Panc1 (cell line): Measurements from ENCODE around the gene ASAP2. TPM values are rescaled to one million over a fixed set of nuclear protein-coding genes. Genes with fewer than 3 reads are reported as not detected.

Source experiments
- ATAC-seq: fragments of 200-7000 bp; cut with Tn5 transposase; 2 replicates; pipeline ENCODE4 v1.9.1; 2020; ENCODE audit warnings: mild to moderate bottlenecking, moderate library complexity
- BruUV-seq: library from RNA; stranded (reverse); fragments of 400-500 nt; replicated peaks from 2 replicates; lab custom pipeline; 2021; lab: Mats Ljungman, UMichigan
- CTCF ChIA-PET: fragments of 300-600 bp; sonication (Branson Sonifier 250); formaldehyde crosslinking; loops from one replicate; lab custom pipeline; 2022; ENCODE audit warnings: antibody characterized with exemption; lab: Charles Lee
- POLR2A ChIA-PET: fragments of 300-600 bp; sonication (Branson Sonifier 250); formaldehyde crosslinking; loops from one replicate; lab custom pipeline; 2022; ENCODE audit warnings: antibody characterized with exemption; lab: Charles Lee
- DNase-seq: peaks from one replicate; pipeline ENCODE4 v3.0.0-alpha.2; 2010; ENCODE audit warnings: low read depth, low spot score
- H3K27ac ChIP-seq: 2 replicates; pipeline ENCODE4 v1.5.1; 2011; ENCODE audit warnings: mild to moderate bottlenecking, low read length, inconsistent platforms
- H3K27me3 ChIP-seq: fragments of 200-500 bp; sonication (Bioruptor generic); 2 replicates; pipeline ENCODE4 v1.6.0; 2014; ENCODE audit warnings: low read length, inconsistent platforms; ENCODE audit not compliant: control insufficient read depth, insufficient read depth
- H3K36me3 ChIP-seq: fragments of 200-500 bp; sonication (Bioruptor generic); 2 replicates; pipeline ENCODE4 v1.5.1; 2014; ENCODE audit warnings: inconsistent platforms, mild to moderate bottlenecking, low read length, moderate library complexity; ENCODE audit not compliant: control insufficient read depth, insufficient read depth
- H3K4me1 ChIP-seq: 2 replicates; pipeline ENCODE4 v1.5.1; 2011; ENCODE audit warnings: inconsistent platforms, mild to moderate bottlenecking, low read length, moderate library complexity; ENCODE audit not compliant: control insufficient read depth, insufficient read depth
- H3K4me3 ChIP-seq, 2 experiments: 2 replicates each; pipeline ENCODE4 v1.5.1; 2011 to 2012; ENCODE audit warnings: low read depth in 2 of 2, low read length in 2 of 2, mild to moderate bottlenecking in 2 of 2, inconsistent platforms in 1 of 2, moderate library complexity in 1 of 2
- H3K9me3 ChIP-seq: fragments of 200-500 bp; sonication (Bioruptor generic); 2 replicates; pipeline ENCODE4 v1.5.1; 2014; ENCODE audit warnings: low read depth, mild to moderate bottlenecking, inconsistent platforms, low read length, moderate library complexity; ENCODE audit not compliant: control insufficient read depth, insufficient read depth
- CTCF ChIP-seq: fragments of 450-650 bp; IDR thresholded peaks from 2 replicates; pipeline ENCODE4 v1.5.1; 2017; ENCODE audit warnings: mild to moderate bottlenecking
- POLR2AphosphoS5 ChIP-seq: IDR thresholded peaks from 2 replicates; pipeline ENCODE4 v1.6.1; 2012; ENCODE audit warnings: mild to moderate bottlenecking, low read depth, low read length, moderate library complexity
- REST ChIP-seq, 2 experiments: IDR thresholded peaks; 2 replicates each; pipeline ENCODE4 v1.6.1; 2011 to 2012; ENCODE audit warnings: low read depth in 2 of 2, control low read depth in 1 of 2, low read length in 1 of 2, mild to moderate bottlenecking in 1 of 2, moderate library complexity in 1 of 2; ENCODE audit not compliant: insufficient read depth in 1 of 2
- SIN3A ChIP-seq: IDR thresholded peaks from 2 replicates; pipeline ENCODE4 v1.6.1; 2012; ENCODE audit warnings: low read depth, mild to moderate bottlenecking, low read length, moderate library complexity, borderline replicate concordance; ENCODE audit not compliant: insufficient read depth
- TCF7L2 ChIP-seq: IDR thresholded peaks from 2 replicates; pipeline ENCODE4 v1.6.1; 2011; ENCODE audit warnings: mild to moderate bottlenecking, low read depth, low read length, inconsistent platforms
- in situ Hi-C: cut with HindIII; loops from 2 replicates; pipeline ENCODE4 v1.10.0; 2016; ENCODE audit warnings: low sequenced_read_pairs, low pct_unique_long_range_greater_than_20kb
- intact Hi-C: fragments of 100-400 bp; cut with micrococcal nuclease; formaldehyde crosslinking; loops from one replicate; pipeline ENCODE4 v1.10.0; 2022; ENCODE audit not compliant: unreplicated experiment
- total RNA-seq: library from RNA; stranded (reverse); gene quantifications from one replicate; pipeline ENCODE4 v1.2.1, GENCODE V29; 2021; ENCODE audit not compliant: unreplicated experiment

Gene ASAP2
- total RNA-seq, 1 experiment from 2014 or later: 107 TPM

- ATAC-seq (no peak), DNase-seq (no peak)
- TSS peak; percentile 94 for BruUV-seq
- TF ChIP-seq SIN3A (no peak), REST (IDR thresholded peaks at IDR 0.05; ENCODE audit: insufficient read depth in 1 of 2, low read depth in 2 of 2, low read length in 1 of 2) (no peak), CTCF (no peak)
- intact Hi-C loops (loop anchor here (5.0 kb wide), 1 partner anchor 63 kb away; no protein-coding TSS in a partner anchor), in situ Hi-C loops (no loop called here)
- Histone ChIP-seq H3K27me3 (no peaks in the 10 kb centered on the region), H3K27ac (peak overlapping the region; percentile 87), H3K9me3 (no peaks in the 10 kb centered on the region), H3K36me3 (no peaks in the 10 kb centered on the region; the same call in 1 of the 2 replicates), H3K4me1 (peaks cover 17% of the 10 kb centered on the region), H3K4me3 (peak overlapping the region; percentile 58 to 68)
- ChIA-PET CTCF (interaction anchor here (0.6 to 1.3 kb wide), 2 partner anchors 30 to 202 kb away, joined by 3 to 4 read pairs; no protein-coding TSS in a partner anchor), POLR2A (interaction anchor here (1.4 kb wide), 1 partner anchor 30 kb away, joined by 4 read pairs; no protein-coding TSS in a partner anchor)
These were observed 1.1 kb upstream of the ASAP2 start for GRCh38 chr2:9205486-9205885.

- no TSS peak for BruUV-seq
- peak overlapping the region; percentile 91 to 99 for H3K4me3 ChIP-seq
- no peaks in the 10 kb centered on the region; the same call in 1 of the 2 replicates for H3K36me3 ChIP-seq
- H3K27me3 ChIP-seq: no peaks in the 10 kb centered on the region
- peak; percentile 40 for ATAC-seq
- TF ChIP-seq CTCF: no peak
- TF ChIP-seq REST (IDR thresholded peaks at IDR 0.05; ENCODE audit: insufficient read depth in 1 of 2, low read depth in 2 of 2, low read length in 1 of 2): no peak
- TF ChIP-seq POLR2AphosphoS5: no peak
- no peak for TF ChIP-seq TCF7L2
- TF ChIP-seq SIN3A: no peak
- CTCF ChIA-PET: no interaction called here
- peaks cover 30% of the 10 kb centered on the region for H3K4me1 ChIP-seq
- POLR2A ChIA-PET: no interaction called here
- intact Hi-C loops (loop anchor here (5.0 kb wide), 1 partner anchor 65 kb away; no protein-coding TSS in a partner anchor), in situ Hi-C loops (no loop called here)
- no peak for DNase-seq
- H3K27ac ChIP-seq: peak overlapping the region; percentile 97
- no peaks in the 10 kb centered on the region for H3K9me3 ChIP-seq
These were observed 504 bp downstream of the ASAP2 start for GRCh38 chr2:9206991-9207640.
